SK-N-SH (cell line): Measurements from ENCODE around the gene BARHL2. TPM values are rescaled to one million over a fixed set of nuclear protein-coding genes. Genes with fewer than 3 reads are reported as not detected.

Experiments used
- CTCF ChIA-PET: fragments of 300-600, 350-600 bp; formaldehyde crosslinking; extraction: SDS; loops from one replicate; lab custom pipeline; 2021; lab: Yijun Ruan, JAX
- POLR2A ChIA-PET: fragments of 350-600 bp; sonication (Branson Sonifier 250); formaldehyde crosslinking; extraction: SDS; loops from one replicate; lab custom pipeline; 2020; ENCODE audit warnings: antibody characterized with exemption, inconsistent platforms; lab: Yijun Ruan, JAX
- DNase-seq: peaks from one replicate; pipeline ENCODE4 v3.0.0; 2012
- H2AFZ ChIP-seq: fragments of 200-600 bp; sonication (generic); 2 replicates; pipeline ENCODE4 v1.8.1; 2016; ENCODE audit warnings: antibody characterized with exemption, mild to moderate bottlenecking, low read depth
- H3F3A ChIP-seq: fragments of 200-600 bp; sonication (generic); replicated peaks from 2 replicates; pipeline ENCODE3; 2016; ENCODE audit warnings: antibody characterized with exemption, mild to moderate bottlenecking; ENCODE audit not compliant: insufficient read depth
- H3K27ac ChIP-seq, 2 experiments: fragments of 200-500 bp in 1 of 2; fragments of 200-600 bp in 1 of 2; sonication (Bioruptor generic) in 1 of 2; sonication (generic), shearing (Covaris generic) in 1 of 2; 2 replicates each; pipeline versions ENCODE4 v1.5.1 to v1.6.1; 2014 to 2016; ENCODE audit warnings: low read depth in 2 of 2, inconsistent platforms in 1 of 2, low read length in 1 of 2, mild to moderate bottlenecking in 1 of 2, mixed read lengths in 1 of 2
- H3K27me3 ChIP-seq: fragments of 200-600 bp; sonication (generic), shearing (Covaris generic); 2 replicates; pipeline ENCODE4 v1.6.1; 2016; ENCODE audit warnings: mixed run types; ENCODE audit not compliant: insufficient read depth
- H3K36me3 ChIP-seq, 2 experiments: fragments of 200-500 bp in 1 of 2; fragments of 200-600 bp in 1 of 2; sonication (Bioruptor generic) in 1 of 2; sonication (generic) in 1 of 2; replicated peaks in 1 of 2; 2 replicates each; pipeline versions ENCODE3 to v1.5.1; 2014 to 2016; ENCODE audit warnings: low read length in 1 of 2, mild to moderate bottlenecking in 1 of 2; ENCODE audit not compliant: insufficient read depth in 2 of 2, control insufficient read depth in 1 of 2
- H3K4me1 ChIP-seq, 2 experiments: fragments of 200-500 bp in 1 of 2; fragments of 200-600 bp in 1 of 2; sonication (Bioruptor generic) in 1 of 2; sonication (generic), shearing (Covaris generic) in 1 of 2; 2 replicates each; pipeline versions ENCODE4 v1.5.1 to v1.6.1; 2014 to 2016; ENCODE audit warnings: low read depth in 1 of 2, low read length in 1 of 2, mixed run types in 1 of 2; ENCODE audit not compliant: insufficient read depth in 2 of 2, control insufficient read depth in 1 of 2
- H3K4me2 ChIP-seq: fragments of 200-600 bp; sonication (generic), shearing (Covaris generic); 2 replicates; pipeline ENCODE4 v1.6.1; 2017; ENCODE audit warnings: mixed run types
- H3K4me3 ChIP-seq, 2 experiments: fragments of 200-500 bp in 1 of 2; fragments of 200-600 bp in 1 of 2; sonication (Bioruptor generic) in 1 of 2; sonication (generic), shearing (Covaris generic) in 1 of 2; 2 replicates each; pipeline versions ENCODE4 v1.5.1 to v1.8.1; 2014 to 2016; ENCODE audit warnings: low read depth in 2 of 2, inconsistent platforms in 1 of 2, low read length in 1 of 2, mild to moderate bottlenecking in 1 of 2, mixed read lengths in 1 of 2, moderate library complexity in 1 of 2
- H3K79me2 ChIP-seq: fragments of 200-600 bp; sonication (generic); 2 replicates; pipeline ENCODE4 v1.8.1; 2017; ENCODE audit warnings: mild to moderate bottlenecking; ENCODE audit not compliant: insufficient read depth
- H3K9ac ChIP-seq: fragments of 200-600 bp; sonication (generic); 2 replicates; pipeline ENCODE4 v1.6.1; 2017; ENCODE audit warnings: mixed run types
- H3K9me2 ChIP-seq: fragments of 200-600 bp; sonication (generic); 2 replicates; pipeline ENCODE4 v1.6.1; 2017; ENCODE audit warnings: mixed run types
- H3K9me3 ChIP-seq: fragments of 200-600 bp; sonication (generic); 2 replicates; pipeline ENCODE4 v1.6.1; 2017; ENCODE audit warnings: mixed run types, mild to moderate bottlenecking, moderate library complexity
- H4K20me1 ChIP-seq: fragments of 200-600 bp; sonication (generic); 2 replicates; pipeline ENCODE4 v1.6.1; 2017; ENCODE audit warnings: mild to moderate bottlenecking, mixed run types; ENCODE audit not compliant: insufficient read depth
- CHD2 ChIP-seq: fragments of 150-350 bp; IDR thresholded peaks from 2 replicates; pipeline ENCODE4 v1.6.1; 2018; ENCODE audit warnings: low read length; ENCODE audit not compliant: partially characterized antibody
- ELF1 ChIP-seq: IDR thresholded peaks from 2 replicates; pipeline ENCODE4 v1.4.0; 2012
- EP300 ChIP-seq, 2 experiments: IDR thresholded peaks; 2 replicates each; pipeline versions ENCODE4 v1.4.0 to v1.6.1; 2012; ENCODE audit warnings: borderline replicate concordance in 1 of 2, low read depth in 1 of 2, low read length in 1 of 2
- FOSL2 ChIP-seq: IDR thresholded peaks from 2 replicates; pipeline ENCODE4 v1.4.0; 2012; ENCODE audit warnings: low read depth, mild to moderate bottlenecking, moderate library complexity, borderline replicate concordance
- FOXJ3 ChIP-seq: sonication (generic); formaldehyde crosslinking; IDR thresholded peaks from 2 replicates; pipeline ENCODE4 v1.5.1; 2020; ENCODE audit warnings: mild to moderate bottlenecking, missing genetic modification reagents
- FOXM1 ChIP-seq: IDR thresholded peaks from 2 replicates; pipeline ENCODE4 v1.4.0; 2012; ENCODE audit warnings: low read depth, mild to moderate bottlenecking
- GABPA ChIP-seq: IDR thresholded peaks from 2 replicates; pipeline ENCODE4 v1.4.0; 2012; ENCODE audit warnings: low read depth, mild to moderate bottlenecking
- MAX ChIP-seq: IDR thresholded peaks from 2 replicates; pipeline ENCODE4 v1.4.0; 2012; ENCODE audit warnings: low read depth
- RCOR1 ChIP-seq: fragments of 150-350 bp; IDR thresholded peaks from 2 replicates; pipeline ENCODE4 v1.6.1; 2017; ENCODE audit warnings: antibody characterized with exemption, low read length
- SIN3A ChIP-seq: IDR thresholded peaks from 2 replicates; pipeline ENCODE4 v1.6.1; 2012; ENCODE audit warnings: low read depth, mild to moderate bottlenecking, low read length, moderate library complexity, borderline replicate concordance
- SMC3 ChIP-seq: IDR thresholded peaks from 2 replicates; pipeline ENCODE4 v1.6.1; 2012; ENCODE audit warnings: low read depth, low read length, improper control_type of control experiment
- TAF1 ChIP-seq: IDR thresholded peaks from 2 replicates; pipeline ENCODE4 v1.6.1; 2012; ENCODE audit warnings: low read depth, mild to moderate bottlenecking, low read length, moderate library complexity, borderline replicate concordance
- WGBS: methylation state at CpG from one replicate; pipeline ENCODE4 v1.1.6; 2017; ENCODE audit warnings: low lambda C conversion rate; 5-methylcytosine and 5-hydroxymethylcytosine counted together
- polyA plus RNA-seq, 3 experiments: library from polyadenylated mRNA; depleted of rRNA; stranded (reverse); fragments of >200 nt; gene quantifications; 2 replicates each; pipeline ENCODE4 v1.2.3, GENCODE V29; 2012

Gene BARHL2
- polyA plus RNA-seq, 1 of the 3 experiments (the other 2 are of a cell fraction), result not detected

GRCh38 chr1:90713741-90714509 is 3.2 kb downstream of the BARHL2 start:
- Histone ChIP-seq H3F3A (no peaks in the 10 kb centered on the region), H3K79me2 (no peaks in the 10 kb centered on the region), H3K27me3 (peaks cover 90% of the 10 kb centered on the region), H3K9me3 (no peaks in the 10 kb centered on the region), H3K4me2 (no peak overlapping the region), H3K4me3 (no peak overlapping the region), H2AFZ (no peak overlapping the region), H4K20me1 (no peaks in the 10 kb centered on the region), H3K9ac (no peak overlapping the region), H3K27ac (no peak overlapping the region), H3K4me1 (no peaks in the 10 kb centered on the region; a peak in 1 of 4 replicates), H3K36me3 (no peaks in the 10 kb centered on the region), H3K9me2 (no peaks in the 10 kb centered on the region)
- POLR2A ChIA-PET, result no interaction called here
- CTCF ChIA-PET, result interaction anchor here (1.8 to 1.9 kb wide), 2 partner anchors 8 to 15 kb away, joined by 6 to 11 read pairs; no protein-coding TSS in a partner anchor
- no peak for DNase-seq
- TF ChIP-seq SIN3A (no peak), GABPA (no peak), MAX (no peak)
- 7% methylated on average over 10 of the region's 15 CpGs for WGBS

- Histone ChIP-seq H3K27ac (no peak overlapping the region), H3K4me3 (no peak overlapping the region), H3K9me2 (no peaks in the 10 kb centered on the region), H3K4me2 (no peak overlapping the region), H3K36me3 (no peaks in the 10 kb centered on the region), H3K79me2 (no peaks in the 10 kb centered on the region), H2AFZ (no peak overlapping the region), H3K9ac (no peak overlapping the region), H3F3A (no peaks in the 10 kb centered on the region), H3K4me1 (no peaks in the 10 kb centered on the region; a peak in 1 of 4 replicates), H4K20me1 (no peaks in the 10 kb centered on the region), H3K27me3 (peaks cover 90% of the 10 kb centered on the region), H3K9me3 (no peaks in the 10 kb centered on the region)
- no peak for TF ChIP-seq SMC3
- TF ChIP-seq TAF1, result no peak
- no peak for TF ChIP-seq ELF1
- TF ChIP-seq RCOR1, result no peak
- no peak for TF ChIP-seq EP300 (IDR thresholded peaks at IDR 0.05; ENCODE audit: borderline replicate concordance in 1 of 2, low read depth in 1 of 2, low read length in 1 of 2)
- no peak for TF ChIP-seq FOXM1
- no peak for TF ChIP-seq FOXJ3 (CRISPR knock-in tag)
- no peak for TF ChIP-seq CHD2
- TF ChIP-seq FOSL2, result no peak
- POLR2A ChIA-PET, result no interaction called here
- 19% methylated on average over 15 of the region's 15 CpGs for WGBS
- DNase-seq, result no peak
- CTCF ChIA-PET, result interaction anchor here (1.8 to 1.9 kb wide), 2 partner anchors 8 to 16 kb away, joined by 6 to 11 read pairs; no protein-coding TSS in a partner anchor
Measured at GRCh38 chr1:90712915-90713730, 4.0 kb downstream of the BARHL2 start.
